OCI-LY3 (cell line): ENCODE results near the gene PCDH8.

Experiments used
- EZH2phosphoT487 ChIP-seq: fragments of 200-600 bp; shearing (Covaris generic); IDR thresholded peaks from 2 replicates; pipeline ENCODE4 v1.6.1; 2018; ENCODE audit warnings: antibody characterized with exemption, mixed run types, low read depth
- TF ChIP-seq, protein P1 (sequence below): fragments of 200-600, 300-600 bp; sonication (generic); IDR thresholded peaks from 2 replicates; pipeline ENCODE4 v1.5.1; 2014; ENCODE audit warnings: antibody characterized with exemption, low read length, low read depth

DNA sequence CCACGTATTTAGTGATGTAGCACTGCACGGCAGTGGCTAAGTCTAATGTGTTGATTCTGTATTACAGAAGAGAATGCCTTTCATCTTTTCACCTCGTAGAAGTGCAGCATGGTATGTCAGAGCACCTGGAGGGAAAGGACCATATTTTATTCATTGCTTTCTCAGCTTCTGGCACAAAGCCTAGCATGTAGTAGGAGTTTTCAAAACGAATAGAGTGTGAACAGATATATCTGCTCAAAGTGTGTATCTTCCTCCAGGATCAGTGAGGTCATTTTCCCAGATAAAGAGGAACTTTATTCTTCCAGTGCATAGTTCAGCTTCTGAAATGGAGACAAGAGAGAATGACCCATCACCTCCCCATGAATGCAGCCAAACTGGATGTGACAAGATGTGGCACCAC, 21.2 kb upstream of the PCDH8 start:
- TF ChIP-seq, protein P1, sequence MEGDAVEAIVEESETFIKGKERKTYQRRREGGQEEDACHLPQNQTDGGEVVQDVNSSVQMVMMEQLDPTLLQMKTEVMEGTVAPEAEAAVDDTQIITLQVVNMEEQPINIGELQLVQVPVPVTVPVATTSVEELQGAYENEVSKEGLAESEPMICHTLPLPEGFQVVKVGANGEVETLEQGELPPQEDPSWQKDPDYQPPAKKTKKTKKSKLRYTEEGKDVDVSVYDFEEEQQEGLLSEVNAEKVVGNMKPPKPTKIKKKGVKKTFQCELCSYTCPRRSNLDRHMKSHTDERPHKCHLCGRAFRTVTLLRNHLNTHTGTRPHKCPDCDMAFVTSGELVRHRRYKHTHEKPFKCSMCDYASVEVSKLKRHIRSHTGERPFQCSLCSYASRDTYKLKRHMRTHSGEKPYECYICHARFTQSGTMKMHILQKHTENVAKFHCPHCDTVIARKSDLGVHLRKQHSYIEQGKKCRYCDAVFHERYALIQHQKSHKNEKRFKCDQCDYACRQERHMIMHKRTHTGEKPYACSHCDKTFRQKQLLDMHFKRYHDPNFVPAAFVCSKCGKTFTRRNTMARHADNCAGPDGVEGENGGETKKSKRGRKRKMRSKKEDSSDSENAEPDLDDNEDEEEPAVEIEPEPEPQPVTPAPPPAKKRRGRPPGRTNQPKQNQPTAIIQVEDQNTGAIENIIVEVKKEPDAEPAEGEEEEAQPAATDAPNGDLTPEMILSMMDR: no peak
- no peak for TF ChIP-seq EZH2phosphoT487
